Measurements from ENCODE around the gene TARBP2.
"Not testable (repeated sequence)": the region's sequence is repeated elsewhere in the genome, so short reads cannot be mapped to it uniquely, and the experiment has no call there.

TARBP2 gene

DNA sequence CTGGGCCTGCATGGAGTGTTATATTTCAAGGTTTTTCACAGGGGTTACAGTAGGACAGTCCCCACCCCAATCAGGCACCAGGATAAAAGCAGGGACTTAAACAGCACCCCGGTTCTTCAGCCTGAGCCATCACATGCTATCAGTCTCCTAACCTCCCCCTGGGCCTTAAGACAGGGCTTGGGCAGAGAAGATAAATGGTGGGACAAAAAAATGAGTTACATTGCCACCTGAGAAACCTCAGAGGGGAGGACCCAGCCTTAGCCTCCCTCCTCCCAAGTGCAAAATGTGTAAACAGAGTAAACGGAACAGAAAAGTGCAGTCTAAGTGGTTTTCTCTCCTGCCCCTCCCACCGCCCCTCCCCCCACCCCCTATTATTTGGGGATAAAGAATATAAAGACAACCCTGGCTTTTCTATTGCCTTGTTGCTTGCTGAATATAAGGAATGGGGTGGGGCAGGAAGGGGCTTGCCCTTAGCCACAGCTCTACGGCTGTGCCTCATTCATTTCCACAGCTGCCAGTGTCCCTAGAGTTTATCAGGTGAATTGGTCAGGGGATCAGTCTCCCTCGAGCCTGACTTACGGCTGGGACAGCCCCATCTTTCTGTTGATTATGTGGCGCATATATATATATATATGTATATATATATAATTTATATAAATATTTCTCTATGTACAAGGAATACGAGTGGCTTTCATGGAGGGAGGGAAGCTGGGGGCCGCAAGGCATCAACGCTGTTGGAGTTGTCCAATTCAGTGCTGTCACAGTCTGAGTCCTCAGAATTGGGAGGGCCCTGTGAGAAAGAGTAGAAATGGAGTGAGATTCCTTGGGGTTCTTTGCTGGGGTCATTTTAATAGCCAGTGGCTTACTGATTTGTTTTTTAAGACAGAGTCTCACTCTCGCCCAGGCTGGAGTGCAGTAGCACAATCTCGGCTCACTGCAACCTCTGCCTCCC lies 20.3 kb upstream of the TARBP2 start:
- DNase-seq (ENCODE audit: low read depth in 2 of 2) = no peak
- TF ChIP-seq, protein P1, sequence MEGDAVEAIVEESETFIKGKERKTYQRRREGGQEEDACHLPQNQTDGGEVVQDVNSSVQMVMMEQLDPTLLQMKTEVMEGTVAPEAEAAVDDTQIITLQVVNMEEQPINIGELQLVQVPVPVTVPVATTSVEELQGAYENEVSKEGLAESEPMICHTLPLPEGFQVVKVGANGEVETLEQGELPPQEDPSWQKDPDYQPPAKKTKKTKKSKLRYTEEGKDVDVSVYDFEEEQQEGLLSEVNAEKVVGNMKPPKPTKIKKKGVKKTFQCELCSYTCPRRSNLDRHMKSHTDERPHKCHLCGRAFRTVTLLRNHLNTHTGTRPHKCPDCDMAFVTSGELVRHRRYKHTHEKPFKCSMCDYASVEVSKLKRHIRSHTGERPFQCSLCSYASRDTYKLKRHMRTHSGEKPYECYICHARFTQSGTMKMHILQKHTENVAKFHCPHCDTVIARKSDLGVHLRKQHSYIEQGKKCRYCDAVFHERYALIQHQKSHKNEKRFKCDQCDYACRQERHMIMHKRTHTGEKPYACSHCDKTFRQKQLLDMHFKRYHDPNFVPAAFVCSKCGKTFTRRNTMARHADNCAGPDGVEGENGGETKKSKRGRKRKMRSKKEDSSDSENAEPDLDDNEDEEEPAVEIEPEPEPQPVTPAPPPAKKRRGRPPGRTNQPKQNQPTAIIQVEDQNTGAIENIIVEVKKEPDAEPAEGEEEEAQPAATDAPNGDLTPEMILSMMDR (IDR thresholded peaks at IDR 0.05; ENCODE audit: low read depth, low read length) = no peak
- no peak overlapping the region for H3K4me3 ChIP-seq (replicated peaks in 1 of 2; ENCODE audit: low read depth in 2 of 2, low read length in 2 of 2)

- not testable (repeated sequence) for H3K4me3 ChIP-seq (replicated peaks in 1 of 2; ENCODE audit: low read depth in 2 of 2, low read length in 2 of 2)
- peak; percentile 52 to 61 for DNase-seq (ENCODE audit: low read depth in 2 of 2)
These were observed 19.6 kb upstream of the TARBP2 start for GRCh38 chr12:53481458-53481857.

DNA sequence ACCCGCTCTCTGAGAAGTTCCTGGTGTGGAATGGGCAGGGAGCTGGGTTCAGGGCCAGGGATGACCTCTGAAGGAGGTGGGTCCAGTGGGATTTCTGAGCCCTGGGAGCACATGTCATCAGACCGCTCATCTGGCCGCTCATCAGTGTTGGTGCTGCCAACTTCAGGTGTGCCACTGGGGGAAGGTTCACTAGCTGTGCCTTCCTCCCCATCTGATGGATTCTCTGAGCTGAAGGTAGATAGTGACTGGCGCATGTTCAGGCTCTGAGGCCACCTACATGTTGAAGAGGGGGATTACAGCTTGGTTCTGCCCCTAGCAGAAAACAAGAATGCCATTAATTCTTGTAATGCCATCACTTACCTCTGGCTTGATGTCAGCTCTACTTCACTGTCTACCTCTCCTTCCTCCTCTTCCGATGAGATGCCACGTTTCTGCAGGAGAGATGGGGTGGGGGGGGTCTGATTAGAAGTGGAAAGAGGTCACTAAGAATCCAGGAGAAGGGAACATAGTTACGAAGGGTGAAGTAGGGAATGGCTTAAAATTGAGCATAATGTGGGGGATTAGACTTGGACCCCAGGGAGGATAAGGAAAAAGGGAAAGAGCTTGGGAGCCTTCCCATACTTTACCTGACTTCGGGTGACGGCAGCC lies 19.0 kb upstream of the TARBP2 start:
- TF ChIP-seq, protein P1 (IDR thresholded peaks at IDR 0.05; ENCODE audit: low read depth, low read length) = peak; percentile 23
- no peak for DNase-seq (ENCODE audit: low read depth in 2 of 2)
- no peak overlapping the region for H3K4me3 ChIP-seq (replicated peaks in 1 of 2; ENCODE audit: low read depth in 2 of 2, low read length in 2 of 2)

DNA sequence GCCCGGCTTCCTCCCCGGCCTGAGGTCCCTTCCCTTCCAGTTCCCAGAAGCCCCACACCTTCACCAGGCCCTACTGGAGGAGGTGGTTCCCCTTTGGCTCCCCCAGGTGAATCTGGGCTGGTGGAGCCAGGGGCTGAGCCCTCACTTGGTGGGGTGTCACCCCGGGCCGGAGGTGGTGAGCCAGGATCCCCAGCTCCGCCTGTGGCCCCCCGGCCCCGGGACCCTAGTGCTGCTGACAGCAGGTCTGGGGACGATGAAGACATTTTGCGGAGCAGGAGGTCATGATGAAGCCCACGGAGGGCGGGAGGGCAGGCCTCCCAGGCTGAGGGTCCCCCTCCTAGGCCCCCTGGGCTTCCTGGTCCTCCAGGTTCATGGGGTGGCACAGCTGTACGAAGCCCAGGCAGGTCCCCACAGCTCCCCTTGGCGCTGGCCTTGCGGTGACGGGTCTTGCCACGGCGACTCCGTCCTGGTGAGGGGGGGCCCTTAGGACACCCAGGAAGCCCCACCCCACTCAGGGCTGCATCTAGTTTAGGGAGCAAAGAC lies 18.4 kb upstream of the TARBP2 start:
- no peak overlapping the region for H3K4me3 ChIP-seq (replicated peaks in 1 of 2; ENCODE audit: low read depth in 2 of 2, low read length in 2 of 2)
- TF ChIP-seq, protein P1 (IDR thresholded peaks at IDR 0.05; ENCODE audit: low read depth, low read length) = no peak
- no peak for DNase-seq (ENCODE audit: low read depth in 2 of 2)

GRCh38 chr12:53483225-53483978 lies 17.7 kb upstream of the TARBP2 start:
- TF ChIP-seq, protein P1 (IDR thresholded peaks at IDR 0.05; ENCODE audit: low read depth, low read length) = no peak
- H3K4me3 ChIP-seq (replicated peaks in 1 of 2; ENCODE audit: low read depth in 2 of 2, low read length in 2 of 2) = no peak overlapping the region
- DNase-seq (ENCODE audit: low read depth in 2 of 2) = no peak

DNA sequence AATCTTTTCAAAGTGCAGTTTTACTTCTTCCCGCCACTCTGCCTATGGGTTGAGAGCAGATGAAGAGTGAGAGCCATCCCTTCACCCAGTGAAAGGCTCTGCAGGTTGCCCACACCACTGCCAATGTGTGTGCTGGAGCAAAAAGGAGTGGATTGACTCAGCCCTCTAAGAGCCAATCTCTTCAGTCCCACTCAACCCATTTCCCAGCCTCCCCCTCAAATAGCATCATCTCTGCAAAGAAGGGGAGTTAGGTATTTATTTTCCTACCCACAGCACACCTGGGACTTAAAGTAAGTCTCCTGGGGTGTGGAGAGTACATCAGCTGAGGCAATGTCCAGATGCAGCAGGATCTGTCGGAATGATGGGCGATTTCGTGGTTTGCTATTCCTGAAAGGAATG lies 17.1 kb upstream of the TARBP2 start:
- H3K4me3 ChIP-seq (replicated peaks in 1 of 2; ENCODE audit: low read depth in 2 of 2, low read length in 2 of 2) = no peak overlapping the region
- DNase-seq (ENCODE audit: low read depth in 2 of 2) = no peak
- TF ChIP-seq, protein P1 (IDR thresholded peaks at IDR 0.05; ENCODE audit: low read depth, low read length) = no peak

All from cardiac fibroblast (primary cell).